Stimulated activated CD8-positive, alpha-beta memory T cell treated with anti-CD3 and anti-CD28 coated beads, Interleukin-7, amount 100 ng/mL, for 48 hours (primary cell): Measurements from ENCODE around the gene UPK3A.
"Not testable (repeated sequence)": the region's sequence is repeated elsewhere in the genome, so short reads cannot be mapped to it uniquely, and the experiment has no call there.

ENCODE experiments used
- DNase-seq, 2 donors: peaks; one replicate each; pipeline ENCODE4 v3.0.0-alpha.2; 2020; ENCODE audit warnings: low read depth in 1 of 2; ENCODE audit errors: extremely low read depth in 1 of 2

UPK3A gene

DNA sequence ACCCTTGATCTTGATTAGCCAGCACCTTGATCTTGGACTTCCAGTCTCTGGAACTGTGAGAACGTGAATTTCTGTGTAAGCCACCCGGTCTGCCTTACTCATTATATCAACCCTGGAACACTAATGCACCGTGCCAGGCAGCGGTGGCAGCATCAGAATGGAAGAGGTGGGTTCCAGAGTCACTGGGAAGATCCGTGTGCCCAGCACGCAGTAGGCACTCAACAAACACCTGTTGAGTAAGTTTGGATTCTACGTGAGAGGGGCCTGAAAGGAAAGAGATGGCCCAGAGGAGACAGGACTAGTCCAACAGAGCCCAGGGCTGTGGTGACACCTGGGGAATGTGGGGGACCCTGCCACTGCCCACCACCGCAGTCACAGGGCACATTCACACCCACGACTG is 6.6 kb upstream of the UPK3A start:
- no peak for DNase-seq

DNA sequence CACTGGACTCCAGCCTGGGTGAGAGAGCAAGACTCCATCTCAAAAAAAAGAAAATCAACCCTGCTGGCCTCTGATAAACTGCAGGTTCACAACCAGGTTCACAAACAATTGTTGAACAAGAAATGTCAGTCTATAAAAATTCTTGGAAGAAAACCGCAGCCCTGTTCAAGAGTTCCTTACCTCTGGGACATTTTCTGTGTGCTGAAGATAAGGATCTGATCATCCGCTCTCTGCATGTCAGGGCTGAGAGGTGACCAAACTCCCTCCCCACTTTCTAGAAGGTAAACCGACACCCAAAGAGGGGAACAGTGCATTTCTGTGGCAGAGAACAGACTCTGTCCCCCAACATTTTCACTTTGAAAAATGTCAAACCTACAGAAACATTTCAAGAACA is 4.2 kb upstream of the UPK3A start:
- DNase-seq: no peak

DNA sequence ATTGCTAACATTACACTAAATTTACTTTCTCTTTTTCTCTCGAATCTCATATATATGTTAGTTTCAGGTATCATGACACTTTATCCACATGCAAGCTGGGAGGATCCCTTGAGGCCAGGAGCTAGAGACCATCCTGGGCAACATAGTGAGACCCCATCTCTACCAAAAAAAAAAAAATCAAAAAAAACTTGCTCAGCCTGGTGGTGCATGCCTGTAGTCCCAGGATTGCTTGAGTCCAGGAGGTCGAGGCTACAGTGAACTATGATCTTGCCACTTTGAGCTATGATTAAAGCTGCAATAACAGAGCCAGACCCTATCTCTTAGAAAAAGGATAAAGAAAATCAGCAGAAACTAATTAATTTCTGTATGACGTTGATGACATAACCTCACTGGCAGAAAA is 3.7 kb upstream of the UPK3A start:
- no peak for DNase-seq

DNA sequence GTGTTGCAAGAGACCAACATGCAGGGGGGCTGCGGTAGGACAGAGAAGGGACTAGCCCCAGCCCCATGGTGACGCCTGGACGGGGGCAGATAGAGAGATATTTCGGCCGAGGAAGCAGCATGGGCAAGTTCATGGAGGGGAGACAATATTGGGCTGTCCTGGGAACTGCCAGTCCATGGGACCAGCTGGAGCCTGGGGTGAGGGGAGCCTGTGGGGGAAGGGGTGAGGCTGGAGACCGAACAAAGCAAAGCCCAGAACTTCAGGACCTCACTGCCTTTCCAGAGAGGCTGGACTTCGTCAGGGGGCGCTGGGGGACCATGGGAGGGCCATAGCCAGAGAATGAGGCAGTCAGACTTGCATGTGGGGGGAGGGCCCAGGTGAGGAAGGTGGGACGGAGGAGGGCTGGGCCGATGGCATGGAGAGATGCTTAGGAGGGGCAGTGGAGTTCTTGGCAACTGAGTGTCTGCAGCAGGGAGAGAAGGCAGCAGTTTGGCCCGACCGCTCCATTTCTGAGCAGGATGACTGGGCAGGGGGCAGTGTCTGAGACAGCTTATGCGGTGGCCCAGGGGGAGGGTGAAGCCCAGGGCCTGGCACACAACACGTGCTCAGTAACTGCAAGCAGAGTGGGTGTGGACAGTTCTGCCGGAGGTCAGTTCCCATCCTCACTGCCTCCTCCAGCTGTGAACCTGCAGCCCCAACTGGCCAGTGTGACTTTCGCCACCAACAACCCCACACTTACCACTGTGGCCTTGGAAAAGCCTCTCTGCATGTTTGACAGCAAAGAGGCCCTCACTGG is 712 bp downstream of the UPK3A start:
- no peak for DNase-seq

DNA sequence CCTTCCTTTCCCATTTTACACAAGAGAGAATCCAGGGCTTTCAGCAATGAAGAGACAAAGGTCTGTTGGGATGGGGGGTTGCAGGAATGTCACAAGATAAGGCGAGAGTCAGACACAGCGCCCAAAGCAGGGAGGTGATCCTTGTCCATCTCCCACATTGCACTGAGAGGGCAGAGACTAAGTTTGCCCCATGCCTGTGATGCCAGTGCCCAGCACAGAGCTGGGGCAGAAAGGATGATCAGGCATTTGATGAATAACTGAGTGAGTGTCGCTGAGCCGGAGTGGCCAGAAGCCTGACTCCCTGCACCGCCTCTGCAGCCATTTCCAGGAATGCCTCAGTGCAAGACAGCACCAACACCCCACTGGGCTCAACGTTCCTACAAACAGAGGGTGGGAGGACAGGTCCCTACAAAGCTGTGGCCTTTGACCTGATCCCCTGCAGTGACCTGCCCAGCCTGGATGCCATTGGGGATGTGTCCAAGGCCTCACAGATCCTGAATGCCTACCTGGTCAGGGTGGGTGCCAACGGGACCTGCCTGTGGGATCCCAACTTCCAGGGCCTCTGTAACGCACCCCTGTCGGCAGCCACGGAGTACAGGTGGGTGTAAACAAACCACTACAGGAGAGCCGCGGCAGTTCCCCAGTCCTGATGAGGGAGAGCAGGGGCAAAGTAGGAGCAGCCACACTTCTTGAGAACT is 2.3 kb downstream of the UPK3A start:
- no peak for DNase-seq

DNA sequence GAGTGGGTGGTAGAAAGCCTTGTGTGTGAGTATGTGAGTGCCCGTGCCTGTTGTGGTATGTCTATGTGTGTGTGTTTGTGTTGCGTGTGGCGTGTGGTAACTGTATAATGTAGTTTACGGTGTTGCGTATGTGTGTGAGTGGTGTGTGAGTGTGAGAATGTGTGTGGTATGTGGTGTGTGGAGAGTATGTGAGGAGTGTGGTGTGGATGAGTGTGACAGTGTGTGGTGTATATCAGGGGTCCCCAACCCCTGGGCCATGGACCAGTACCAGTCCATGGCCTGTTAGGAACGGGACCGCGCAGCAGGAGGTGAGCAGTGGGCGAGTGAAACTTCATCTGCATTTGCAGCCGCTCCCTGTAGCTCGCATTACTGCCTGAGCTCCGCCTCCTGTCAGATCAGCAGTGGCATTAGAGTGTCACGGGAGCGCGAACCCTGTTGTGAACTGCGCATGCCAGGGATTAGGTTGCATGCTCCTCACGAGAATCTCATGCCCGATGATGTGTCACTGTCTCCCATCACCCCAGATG is 5.7 kb downstream of the UPK3A start:
- no peak for DNase-seq

DNA sequence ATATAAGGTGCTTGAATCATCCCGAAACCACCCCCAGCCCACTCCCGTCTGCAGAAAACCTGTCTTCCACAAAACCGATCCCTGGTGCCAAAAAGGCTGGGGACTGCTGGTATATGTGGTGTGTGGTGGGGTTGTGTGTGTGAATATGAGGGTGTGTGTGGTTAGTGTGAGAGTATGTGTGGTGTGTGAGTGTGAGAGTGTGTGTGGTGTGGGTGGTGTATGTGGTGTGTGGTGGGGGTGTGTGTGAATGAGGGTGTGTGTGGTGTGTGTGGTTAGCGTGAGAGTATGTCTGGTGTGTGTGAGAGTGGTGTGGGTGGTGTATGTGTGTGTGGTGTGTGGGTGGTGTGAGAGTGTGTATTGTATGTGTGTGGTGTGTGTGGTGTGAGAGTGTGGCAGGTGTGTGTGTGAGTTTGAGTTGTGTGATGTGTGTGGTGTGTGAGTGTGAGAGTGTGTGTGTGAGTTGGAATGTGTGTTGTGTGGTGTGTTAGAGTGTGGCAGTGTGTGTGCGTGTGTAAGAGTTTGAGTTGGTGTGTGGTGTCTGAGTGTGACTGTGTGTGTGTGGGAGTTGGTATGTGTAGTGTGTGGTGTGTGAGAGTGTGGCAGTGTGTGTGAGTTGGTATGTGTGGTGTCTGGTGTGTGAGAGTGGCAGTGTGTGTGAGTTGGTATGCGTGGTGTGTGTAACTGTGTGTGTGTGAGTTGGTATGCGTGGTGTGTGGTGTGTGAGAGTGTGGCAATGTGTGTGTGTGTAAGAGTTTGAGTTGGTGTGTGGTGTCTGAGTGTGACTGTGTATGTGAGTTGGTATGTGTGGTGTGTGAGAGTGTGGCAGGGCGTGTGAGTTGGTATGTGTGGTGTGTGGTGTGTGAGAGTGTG is 6.5 kb downstream of the UPK3A start:
- DNase-seq: no peak

DNA sequence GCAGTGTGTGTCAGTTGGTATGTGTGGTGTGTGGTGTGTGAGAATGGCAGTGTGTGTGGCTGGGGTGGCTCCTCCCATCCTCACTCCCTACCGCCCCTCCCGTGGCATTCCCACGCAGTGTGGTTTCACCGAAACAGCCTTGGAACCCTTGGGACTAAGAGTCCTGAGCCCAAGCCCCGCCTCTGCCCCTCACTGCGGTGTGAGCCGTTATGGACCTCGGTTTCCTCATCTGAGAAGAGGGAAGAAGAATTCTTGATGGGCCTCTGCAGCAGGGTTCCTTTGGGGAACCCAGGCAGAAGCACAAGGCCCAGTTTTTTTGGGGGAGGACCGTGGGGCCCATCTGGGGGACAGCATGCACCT is 7.2 kb downstream of the UPK3A start:
- DNase-seq: no peak

DNA sequence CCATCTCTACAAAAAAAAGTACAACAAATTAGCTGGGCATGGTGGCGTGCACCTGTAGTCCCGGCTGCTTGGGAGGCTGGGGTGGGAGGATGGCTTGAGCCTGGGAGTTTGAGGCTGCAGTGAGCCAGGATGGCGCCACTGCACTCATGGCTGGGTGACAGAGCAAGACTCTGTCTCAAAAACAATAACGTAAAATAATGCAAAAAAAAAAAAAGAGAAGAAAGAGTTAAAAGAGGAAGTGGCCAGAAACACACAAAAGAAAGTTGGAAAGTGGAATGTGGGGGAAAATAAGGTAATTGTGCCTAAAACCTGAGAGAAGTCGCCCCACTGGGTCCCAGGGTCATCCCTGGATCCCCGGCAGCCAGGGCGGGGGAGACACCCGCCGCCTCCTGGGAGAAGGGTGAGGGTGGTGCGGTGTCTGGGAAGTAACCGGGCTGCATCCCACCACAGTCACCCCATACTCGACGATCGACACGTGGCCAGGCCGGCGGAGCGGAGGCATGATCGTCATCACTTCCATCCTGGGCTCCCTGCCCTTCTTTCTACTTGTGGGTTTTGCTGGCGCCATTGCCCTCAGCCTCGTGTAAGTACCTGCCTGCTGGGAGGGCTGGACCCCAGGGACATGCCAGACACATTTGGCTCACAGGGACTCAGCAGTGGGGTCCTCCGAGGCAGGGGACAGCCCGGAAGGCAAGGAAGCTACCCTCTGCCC is 8.1 kb downstream of the UPK3A start:
- DNase-seq: no peak

DNA sequence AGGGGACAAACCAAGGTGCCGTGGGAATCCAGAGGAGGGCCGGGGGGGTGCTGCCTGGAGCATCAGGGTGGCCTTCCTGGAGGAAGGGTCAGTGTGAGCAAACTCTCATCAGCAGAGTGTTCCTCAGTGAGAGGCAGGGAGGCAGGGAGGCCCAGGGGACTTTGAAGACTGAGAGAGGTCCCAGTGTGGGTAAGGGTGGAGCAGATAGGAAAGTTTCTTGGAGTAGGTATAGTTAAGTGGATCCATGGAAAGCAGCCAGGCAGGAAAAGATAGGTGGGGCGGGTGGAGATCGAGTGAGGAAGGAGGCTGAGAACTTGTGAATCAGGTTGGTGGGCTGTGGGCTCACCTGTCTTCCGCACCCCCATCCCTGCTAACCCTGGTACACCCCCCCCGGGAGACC is 9.3 kb downstream of the UPK3A start:
- DNase-seq: no peak

DNA sequence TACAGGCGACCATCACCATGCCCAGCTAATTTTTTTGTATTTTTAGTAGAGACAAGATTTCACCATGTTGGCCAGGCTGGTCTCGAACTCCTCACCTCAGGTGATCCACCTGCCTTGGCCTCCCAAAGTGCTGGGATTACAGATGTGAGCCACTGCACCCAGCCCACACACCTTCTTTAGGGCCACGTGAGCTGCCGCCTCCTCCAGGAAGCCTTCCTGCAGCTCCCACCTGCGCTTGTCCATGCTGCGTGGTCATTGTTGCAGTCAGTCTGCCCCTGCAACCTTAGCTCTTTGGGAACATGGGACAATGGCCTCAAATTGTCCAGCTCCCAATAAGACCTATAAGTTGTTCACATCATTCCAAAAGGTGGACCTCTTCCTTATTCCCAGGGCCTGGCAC is 10.3 kb downstream of the UPK3A start:
- DNase-seq: not testable (repeated sequence)

DNA sequence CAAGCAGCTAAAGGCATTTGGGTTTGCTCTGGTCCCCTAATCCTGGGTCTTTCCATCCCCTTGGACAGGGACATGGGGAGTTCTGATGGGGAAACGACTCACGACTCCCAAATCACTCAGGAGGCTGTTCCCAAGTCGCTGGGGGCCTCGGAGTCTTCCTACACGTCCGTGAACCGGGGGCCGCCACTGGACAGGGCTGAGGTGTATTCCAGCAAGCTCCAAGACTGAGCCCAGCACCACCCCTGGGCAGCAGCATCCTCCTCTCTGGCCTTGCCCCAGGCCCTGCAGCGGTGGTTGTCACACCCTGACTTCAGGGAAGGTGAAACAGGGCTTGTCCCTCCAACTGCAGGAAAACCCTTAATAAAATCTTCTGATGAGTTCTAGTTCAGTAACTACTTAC is 10.7 kb downstream of the UPK3A start:
- no peak for DNase-seq

DNA sequence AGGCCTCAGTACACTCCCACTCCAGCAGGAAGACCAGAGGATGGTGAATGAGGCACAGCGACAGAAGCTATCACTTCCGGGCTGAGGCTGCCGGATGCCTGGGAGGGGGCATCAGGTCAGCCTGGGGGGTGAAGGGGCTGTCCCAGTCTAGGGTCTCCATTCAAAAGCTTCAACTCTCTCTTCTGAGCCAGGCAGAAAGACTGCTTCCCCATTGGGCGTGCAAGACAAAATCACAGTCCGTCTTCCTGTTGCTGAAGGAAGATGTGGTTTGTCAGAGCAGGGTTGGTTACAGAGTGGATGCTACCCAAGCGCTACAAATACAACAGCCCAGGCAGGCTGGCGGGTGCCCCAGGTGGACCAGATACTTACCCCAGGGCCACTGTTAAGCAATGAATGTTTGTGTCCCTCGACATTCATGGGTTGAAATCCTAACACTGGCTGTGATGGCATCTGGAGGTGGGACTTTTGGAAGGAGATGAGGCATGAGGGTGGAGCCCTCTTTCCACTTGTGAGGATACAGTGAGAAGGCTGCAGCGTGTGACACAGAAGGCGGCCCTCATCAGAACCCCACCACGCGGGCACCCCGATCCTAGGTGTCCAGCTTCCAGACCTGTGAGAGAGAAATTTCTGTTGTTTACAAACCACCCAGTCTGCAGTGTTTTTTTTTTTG is 12.0 kb downstream of the UPK3A start:
- no peak for DNase-seq

DNA sequence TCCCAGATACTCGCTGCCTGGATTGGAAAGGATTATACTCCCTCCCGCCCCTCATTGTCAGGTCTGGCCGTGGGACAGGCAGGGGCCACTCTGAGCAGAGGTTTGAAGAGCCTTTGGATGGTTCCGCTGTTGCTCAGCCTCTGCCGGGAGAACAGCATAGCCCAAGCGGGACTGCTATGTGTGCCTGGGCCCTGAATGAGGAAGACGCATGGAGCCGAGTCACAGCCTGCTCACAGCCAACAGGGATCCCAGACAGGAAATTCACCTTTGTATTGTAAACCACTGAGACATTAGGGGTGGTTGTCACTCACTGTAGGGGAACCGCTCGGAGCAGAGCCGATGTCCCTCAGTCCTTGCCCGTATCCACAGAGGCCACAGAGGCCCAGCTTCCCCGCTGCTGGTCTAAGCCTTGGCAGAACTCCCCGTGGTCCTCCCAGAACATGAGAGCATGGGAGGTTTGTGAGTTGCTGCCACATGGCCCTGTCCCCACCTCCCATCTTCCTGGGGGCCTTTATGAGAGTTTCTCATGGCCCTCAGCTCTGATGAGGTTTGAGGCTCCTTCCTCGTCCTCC is 14.3 kb downstream of the UPK3A start:
- no peak for DNase-seq

DNA sequence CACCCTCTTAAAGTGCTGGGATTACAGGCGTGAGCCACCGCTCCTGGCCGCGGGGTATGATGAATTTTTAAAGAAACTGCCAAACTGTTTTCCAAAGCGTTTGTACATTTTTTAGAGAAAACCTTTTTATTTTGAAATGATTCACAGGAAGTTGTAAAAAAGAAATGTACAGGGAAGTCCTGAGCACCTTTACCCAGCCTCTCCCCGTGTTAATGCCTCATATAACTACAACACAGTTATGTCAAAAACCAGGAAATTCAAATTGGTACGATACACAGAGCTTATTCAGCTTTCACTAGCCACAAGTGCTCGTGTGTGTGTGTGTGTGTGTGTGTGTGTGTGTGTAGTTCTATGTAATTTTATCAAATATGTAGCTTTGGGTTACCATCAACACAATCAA is 18.0 kb downstream of the UPK3A start:
- DNase-seq: no peak

DNA sequence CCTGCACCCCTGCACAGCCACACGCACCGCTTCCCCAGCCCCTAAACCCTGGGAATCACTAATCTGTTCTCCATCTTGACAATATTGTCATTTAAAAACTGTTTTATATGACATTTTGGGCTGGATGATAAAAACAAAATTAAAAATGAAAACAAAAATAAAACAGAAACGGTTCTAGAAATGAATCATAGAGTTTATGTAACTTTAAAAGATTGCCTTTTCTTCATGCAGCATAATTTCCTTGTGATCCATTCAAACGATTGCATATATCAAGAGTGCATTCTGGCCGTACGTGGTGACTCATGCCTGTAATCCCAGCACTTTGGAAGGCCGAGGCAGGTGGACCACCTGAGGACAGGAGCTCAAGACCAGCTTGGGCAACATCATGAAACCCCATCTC is 18.4 kb downstream of the UPK3A start:
- DNase-seq: no peak

DNA sequence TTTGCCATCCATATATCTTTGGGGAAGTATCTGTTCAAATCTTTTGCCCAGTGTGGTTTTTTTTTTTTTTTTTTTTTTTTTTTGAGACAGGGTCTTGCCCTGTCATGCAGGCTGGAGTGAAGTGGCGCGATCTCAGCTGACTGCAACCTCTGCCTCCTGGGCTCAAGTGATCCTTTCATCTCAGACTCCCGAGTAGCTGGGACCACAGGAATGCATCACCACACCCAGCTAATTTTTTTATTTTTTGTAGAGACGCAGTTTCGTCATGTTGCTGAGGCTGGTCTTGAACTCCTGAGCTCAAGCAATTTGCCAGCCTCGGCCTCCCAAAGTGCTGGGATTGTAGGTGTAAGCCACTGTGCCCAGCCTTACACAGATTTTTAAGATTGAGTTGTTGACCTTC is 20.2 kb downstream of the UPK3A start:
- no peak for DNase-seq

DNA sequence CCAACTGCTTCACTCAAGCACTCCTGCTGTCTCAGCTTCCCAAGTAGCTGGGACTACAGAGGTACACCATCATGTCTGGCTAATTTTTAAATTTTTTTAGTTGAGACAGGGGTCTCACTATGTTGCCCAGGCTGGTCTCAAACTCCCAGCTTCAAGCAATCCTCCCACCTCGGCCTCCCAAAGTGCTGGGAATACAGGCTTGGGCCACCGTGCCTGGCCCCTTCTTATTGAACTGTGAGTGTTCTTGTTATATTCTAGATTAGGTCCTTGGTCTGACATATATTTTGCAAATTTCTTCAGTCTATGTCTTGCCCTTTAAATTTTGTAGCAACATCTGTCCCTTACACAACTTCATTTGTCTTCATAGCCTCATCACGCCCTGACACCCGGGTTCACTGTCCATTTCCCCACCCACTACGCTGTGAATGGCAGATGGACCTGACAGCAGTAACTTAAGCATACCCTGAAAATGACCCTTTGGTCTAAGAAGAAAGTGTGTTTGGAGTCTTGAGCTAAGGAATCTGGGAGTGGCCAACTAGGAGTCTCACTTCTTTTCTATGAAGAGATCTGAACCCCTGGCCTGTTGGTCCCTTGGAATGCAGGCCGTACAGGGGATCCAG is 20.8 kb downstream of the UPK3A start:
- DNase-seq: no peak

DNA sequence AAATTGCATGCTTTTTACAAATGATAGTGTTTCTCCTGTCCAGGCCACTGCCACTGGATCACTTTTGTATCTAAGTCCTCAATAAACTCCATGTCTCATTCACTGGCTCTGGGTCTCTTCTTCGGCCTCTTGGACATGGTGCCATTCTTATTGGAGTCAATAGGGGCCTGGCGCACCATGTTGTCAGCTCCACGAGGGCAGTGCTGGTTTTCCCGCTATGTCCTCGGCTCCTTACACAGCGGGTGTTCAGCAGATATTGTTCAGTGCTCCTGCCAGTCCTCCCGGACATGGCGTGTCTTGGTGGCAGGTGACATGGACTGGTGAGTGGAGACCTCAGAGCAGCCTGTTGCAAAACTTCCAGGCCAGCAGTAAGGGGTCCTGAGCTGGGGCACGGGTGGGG is 21.4 kb downstream of the UPK3A start:
- DNase-seq: no peak
